ENCODE data around the gene NLRX1. TPM values are rescaled to one million over a fixed set of nuclear protein-coding genes. Genes with fewer than 3 reads are reported as not detected.
A peak's percentile ranks its signal among the peaks of the same experiment; 100 is the strongest.
"Not testable (repeated sequence)": the region's sequence is repeated elsewhere in the genome, so short reads cannot be mapped to it uniquely, and the experiment has no call there.

Gene NLRX1
- total RNA-seq, 1 experiment from 2014 or later, result 4.3 TPM

DNA sequence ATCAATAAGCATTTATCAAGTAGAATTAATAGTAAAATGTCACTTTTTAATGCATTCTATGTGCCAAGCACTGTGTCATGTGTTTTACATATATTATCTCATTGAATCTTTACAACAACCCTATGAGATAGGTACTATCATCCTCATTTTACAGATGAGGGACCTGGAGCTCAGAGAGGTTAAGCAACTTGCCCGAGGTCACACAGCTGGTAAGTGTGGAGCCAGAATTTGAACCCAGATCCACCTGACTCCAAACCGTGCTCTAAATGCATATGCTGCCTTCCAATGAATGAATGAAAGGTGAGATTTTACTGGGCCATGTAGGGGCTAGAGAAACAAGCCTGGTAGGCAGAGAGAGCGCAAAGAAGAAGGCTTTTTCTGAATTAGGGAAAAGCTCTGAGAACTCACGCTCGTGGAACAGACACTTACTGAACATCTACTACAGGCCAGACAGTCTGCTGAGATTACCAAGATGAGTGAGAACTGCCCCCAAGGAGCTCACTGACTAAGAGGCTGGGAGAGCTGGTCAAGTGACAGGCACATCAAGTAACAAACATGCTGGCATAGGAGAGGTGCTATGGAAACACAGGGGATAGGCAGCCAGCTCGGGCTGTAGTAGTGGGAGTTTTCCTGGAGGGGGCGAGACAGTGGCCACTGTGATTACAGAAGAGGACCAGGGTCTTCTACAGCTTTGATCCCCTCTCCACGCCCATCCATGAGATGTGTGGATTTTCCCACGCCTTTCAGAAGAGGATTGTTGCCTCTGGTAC, 15.3 kb upstream of the NLRX1 start:
- no peak for DNase-seq (ENCODE audit: low read depth)

DNA sequence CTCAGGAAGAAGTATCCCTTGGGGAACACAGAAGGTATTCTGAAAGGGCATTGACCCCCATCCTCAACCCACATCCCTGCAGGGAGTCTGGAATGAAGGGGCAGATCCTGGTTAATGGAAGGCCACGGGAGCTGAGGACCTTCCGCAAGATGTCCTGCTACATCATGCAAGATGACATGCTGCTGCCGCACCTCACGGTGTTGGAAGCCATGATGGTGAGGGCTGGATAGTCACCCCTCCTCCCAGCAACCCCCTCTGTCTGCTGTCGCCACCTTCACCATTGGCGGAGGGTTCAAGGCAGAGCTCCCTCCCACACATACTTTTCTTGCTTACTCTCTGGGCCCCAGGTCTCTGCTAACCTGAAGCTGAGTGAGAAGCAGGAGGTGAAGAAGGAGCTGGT, 14.3 kb upstream of the NLRX1 start:
- no peak for DNase-seq (ENCODE audit: low read depth)

DNA sequence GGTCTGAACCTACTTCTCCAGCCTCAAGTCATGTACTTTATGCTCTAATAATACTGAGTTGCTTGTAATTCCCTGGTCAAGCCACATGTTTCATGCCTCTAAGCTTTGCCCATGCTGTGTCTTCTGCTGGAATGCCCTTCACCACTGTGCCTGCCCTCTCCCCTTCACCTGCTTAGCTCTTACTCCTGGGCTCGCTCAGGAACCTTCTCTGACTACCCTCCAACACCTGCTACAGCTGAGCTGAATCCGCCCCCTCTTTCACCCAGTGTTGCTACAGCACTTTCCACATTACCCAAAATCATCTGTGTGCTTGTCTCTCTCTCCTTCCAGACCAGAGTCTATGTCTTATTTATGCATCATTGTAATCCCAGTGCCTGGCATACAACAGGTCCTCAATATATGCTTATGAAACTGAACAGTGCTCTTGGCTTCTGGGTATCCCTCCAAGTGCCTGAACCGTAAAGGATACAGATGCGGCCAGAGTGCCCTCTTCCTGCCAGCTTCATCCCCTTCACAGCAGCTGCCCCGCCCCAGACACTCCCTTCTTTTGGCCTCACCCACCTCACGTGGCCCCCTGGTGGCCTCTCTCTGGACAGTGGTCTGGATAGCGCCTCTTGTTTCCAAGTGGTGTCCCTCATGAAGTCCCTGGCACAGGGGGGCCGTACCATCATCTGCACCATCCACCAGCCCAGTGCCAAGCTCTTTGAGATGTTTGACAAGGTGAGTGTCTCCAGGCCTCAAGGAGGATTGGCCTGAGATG, 12.6 kb upstream of the NLRX1 start:
- peak; percentile 19 for DNase-seq (ENCODE audit: low read depth)

DNA sequence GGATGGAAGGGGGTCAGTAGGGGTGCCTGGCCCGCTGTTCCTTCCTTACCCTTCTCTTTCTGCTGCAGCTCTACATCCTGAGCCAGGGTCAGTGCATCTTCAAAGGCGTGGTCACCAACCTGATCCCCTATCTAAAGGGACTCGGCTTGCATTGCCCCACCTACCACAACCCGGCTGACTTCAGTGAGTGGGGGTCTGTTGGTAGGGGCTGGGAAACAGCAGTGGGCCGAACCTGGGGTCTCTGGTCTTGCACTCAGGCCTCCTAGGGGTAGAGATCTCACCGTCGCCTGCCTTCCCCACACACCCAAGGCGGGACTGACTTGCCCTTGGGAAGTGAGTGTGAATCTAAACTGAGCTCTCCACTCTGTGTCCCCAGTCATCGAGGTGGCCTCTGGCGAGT, 12.0 kb upstream of the NLRX1 start:
- no peak for DNase-seq (ENCODE audit: low read depth)

DNA sequence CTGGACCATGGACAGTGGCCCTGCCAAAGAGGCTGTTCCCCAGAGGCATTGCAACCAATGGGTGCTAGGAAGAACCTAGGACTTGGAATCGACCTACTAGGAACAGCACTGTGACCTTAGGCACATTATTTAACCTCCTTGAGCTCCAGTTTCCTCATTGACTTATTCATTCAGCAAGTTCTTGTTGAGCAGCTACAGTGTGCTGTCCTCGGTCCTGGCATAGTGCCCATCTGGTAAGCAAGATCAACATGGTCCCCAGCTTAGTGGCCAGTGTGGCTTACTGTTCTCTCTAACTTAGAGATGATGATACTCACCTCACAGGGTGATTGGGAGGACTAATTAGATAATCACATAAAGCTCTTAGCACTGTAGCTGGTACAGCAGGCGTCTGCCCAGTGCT, 11.5 kb upstream of the NLRX1 start:
- DNase-seq (ENCODE audit: low read depth), result no peak

DNA sequence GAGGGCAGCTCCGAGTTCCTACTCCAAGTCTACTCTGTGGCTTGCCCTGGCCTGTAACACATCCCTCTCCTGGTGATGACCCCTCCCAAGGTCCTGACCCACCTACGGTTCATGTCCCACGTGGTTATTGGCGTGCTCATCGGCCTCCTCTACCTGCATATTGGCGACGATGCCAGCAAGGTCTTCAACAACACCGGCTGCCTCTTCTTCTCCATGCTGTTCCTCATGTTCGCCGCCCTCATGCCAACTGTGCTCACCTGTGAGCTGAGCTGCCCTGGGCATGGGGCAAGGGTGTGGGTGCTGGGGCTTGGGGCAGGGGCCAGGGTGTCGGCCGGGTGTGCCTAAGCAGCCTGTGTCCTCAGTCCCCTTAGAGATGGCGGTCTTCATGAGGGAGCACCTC, 10.1 kb upstream of the NLRX1 start:
- DNase-seq (ENCODE audit: low read depth), result no peak

DNA sequence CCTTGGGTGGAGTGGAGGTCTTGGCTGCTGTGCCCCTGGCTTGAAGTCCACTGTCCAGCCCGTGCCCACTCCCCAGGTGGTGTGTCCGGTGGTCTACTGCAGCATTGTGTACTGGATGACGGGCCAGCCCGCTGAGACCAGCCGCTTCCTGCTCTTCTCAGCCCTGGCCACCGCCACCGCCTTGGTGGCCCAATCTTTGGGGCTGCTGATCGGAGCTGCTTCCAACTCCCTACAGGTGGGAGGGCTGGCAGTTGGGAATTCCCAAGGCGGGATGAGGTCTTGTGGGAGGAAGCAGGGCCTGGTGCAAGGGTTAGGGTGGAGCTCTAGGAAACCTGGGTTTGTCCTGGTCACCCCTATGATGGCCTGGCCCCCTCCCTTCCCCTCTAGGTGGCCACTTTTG, 8.4 kb upstream of the NLRX1 start:
- no peak for DNase-seq (ENCODE audit: low read depth)

DNA sequence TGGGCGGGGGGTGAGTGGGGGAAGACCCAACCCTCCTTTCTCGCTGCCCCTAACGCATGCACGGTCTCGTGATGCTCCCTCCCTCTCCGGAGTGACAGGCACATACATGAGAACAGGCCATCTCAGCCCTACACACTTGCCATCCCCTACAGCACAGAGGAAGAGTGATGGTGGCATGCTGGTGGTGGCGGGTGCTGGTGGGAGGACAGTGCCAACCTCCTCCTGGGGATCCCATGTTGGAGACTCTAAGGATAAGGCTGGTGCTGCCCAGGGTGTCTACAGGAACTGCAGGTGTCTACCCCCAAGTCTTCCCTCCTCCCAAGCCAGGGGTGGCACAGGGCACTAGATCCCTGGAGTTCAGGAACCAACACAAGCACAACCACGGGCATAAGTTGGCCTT, 6.7 kb upstream of the NLRX1 start:
- DNase-seq (ENCODE audit: low read depth), result no peak

DNA sequence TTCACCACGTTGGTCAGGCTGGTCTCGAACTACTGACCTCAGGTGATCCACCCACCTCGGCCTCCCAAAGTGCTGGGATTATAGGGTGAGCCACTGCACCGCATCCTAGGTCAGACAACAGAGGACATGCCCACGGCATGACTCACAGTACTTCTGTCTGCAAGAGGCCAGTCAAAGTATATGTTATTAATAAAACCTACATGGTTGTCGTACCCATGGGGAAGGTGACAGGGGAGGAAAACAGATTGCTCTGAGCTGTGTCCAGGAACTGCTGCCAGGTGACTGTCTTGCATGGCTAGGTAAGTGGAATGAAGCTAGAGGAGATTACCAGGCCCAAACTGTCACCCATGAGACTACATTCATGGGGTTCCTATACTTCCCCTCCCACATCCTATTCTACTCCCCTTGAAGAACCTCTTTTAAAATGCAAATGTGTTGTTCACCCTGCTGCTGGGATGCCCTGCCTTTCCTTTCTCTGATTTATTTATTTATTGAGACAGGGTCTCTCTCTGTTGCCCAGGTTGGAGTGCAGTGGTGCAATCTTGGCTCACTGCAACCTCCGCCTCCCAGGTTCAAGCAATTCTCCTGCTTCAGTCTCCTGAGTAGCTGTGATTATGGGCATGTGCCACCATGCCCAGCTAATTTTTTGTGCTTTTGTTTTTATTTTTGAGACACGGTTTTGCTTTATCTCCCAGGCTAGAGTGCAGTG, 2.0 kb upstream of the NLRX1 start:
- peak; percentile 72 for DNase-seq (ENCODE audit: low read depth)

DNA sequence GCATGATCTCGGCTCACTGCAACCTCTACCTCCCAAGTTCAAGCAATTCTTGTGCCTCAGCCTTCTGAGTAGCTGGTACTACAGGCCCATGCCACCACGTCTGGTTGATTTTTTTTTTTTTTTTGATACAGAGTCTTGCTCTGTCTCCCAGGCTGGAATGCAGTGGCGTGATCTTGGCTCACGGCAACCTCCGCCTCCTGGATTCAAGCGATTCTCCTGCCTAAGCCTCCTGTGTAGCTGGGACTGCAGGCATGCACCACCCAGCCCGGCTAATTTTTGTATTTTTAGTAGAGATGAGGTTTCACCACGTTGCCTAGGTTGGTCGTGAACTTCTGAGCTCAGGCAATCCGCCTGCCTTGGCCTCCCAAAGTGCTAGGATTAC, 1.5 kb upstream of the NLRX1 start:
- DNase-seq (ENCODE audit: low read depth), result not testable (repeated sequence)

DNA sequence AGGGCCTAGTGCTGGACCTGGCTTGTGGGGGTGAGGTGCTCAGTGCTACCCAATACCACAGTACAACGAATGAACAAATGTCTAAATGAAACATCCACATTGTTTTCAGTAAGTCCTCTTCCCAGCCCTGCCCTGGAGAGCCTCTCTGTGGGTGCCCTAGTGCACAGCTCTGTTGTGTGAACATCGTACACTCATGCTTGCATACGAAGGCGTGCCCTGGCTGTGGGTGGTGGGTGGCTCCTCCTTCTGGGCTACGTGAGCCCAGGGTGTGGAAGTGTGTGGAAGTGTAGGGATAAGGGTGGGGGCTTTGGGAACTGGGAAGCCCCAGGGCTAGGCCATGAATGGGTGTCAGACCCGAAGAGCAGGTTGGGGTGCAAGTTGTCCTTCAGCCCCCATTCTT, 592 bp upstream of the NLRX1 start:
- DNase-seq (ENCODE audit: low read depth), result peak; percentile 23

DNA sequence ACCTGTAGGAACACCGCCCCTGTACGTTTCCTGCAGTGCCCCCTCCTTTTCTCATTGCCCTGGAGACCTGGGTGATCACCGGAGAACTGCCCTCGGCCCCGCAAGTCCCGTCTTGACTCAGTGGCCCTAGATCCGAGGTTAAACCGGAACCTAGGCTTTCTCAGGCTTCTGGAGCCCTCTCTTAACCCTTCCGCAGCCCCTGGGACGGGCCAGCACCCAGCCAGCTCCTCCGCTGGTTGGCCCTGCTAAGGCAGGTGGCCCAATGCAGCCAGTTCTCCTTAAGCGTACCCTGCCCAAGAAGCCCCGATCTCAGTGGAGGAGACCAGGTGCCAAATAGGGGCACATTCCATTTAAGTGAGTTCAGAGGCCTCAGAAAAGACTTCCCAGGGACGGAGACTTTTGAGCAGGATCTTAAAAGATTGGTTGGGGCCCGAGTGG, 776 bp downstream of the NLRX1 start:
- peak; percentile 51 for DNase-seq (ENCODE audit: low read depth)

DNA sequence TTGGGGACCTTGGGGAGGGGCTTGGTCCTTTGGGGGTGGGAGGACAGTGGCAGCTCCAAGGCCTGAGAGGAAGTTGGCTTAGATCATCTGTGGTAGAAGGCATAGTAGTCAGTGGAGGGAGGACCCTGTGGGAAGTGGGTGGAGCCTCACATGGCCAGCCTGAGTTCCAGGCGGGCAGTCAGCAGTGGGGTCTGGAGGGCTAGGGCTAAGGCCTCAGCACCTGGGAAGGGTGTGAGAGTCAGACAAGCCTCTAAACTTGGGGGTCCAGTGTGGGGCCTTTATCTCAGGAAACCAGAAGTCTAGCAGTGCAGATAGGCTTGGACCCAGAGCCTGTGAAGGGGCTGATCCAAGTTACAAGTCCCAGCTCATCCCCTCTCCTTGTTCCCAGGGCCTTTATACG, 4.0 kb downstream of the NLRX1 start:
- DNase-seq (ENCODE audit: low read depth), result no peak

DNA sequence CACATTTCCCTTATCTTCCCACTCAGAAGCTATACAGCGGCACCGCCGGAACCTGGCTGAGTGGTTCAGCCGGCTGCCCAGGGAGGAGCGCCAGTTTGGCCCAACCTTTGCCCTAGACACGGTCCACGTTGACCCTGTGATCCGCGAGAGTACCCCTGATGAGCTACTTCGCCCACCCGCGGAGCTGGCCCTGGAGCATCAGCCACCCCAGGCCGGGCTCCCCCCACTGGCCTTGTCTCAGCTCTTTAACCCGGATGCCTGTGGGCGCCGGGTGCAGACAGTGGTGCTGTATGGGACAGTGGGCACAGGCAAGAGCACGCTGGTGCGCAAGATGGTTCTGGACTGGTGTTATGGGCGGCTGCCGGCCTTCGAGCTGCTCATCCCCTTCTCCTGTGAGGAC, 4.9 kb downstream of the NLRX1 start:
- no peak for DNase-seq (ENCODE audit: low read depth)

DNA sequence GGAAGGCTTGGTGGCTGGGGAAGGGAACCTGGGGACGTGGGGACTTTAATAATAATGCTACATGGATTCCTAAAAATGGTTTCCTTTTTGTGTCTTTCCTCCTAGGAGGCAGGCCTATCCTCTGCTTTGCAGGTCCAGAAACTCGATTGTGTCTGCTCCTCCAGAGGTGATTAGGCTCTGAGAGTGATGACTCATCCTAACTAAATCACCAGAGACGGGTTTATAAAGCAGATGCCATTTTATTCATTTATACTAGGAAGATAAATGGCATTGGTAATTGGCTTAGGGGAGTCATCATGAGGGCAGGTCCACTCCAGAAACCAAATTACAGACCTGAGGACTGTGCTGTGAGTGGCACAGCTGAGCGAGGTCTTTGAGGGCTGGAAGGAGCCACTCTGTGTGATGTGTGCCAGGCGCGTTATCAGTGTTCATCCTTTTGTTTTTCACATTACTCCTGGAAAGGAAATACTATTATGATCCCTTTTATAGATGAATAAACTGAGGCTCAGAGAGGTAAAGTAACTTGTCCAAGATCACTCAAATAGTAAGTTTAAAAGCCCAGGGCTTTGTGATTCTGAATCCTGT, 7.1 kb downstream of the NLRX1 start:
- peak; percentile 37 for DNase-seq (ENCODE audit: low read depth)

DNA sequence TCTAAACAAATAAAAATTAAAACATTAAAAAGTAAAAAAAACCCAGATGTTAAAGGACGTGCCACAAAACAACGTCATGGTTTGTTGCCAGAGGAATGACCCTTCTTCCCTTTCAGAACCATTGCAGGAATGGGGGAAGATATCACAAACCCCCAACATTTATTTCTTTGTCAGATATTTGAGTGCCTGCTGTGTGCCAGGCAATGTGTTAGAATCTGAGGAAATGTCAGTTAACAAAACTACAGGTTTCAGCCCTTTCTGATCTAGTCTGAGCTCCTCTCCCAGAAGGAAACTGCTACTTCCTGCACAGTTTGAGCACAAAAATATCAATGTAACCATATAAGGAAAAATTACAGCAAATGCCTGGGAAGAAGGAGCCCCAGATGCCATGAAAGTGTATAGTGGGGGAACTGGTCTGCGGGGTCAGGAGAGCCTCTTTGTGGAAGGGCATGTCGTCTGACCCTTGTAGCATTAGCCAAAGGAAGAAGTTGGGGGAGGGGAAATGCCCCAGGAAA, 9.7 kb downstream of the NLRX1 start:
- no peak for DNase-seq (ENCODE audit: low read depth)

DNA sequence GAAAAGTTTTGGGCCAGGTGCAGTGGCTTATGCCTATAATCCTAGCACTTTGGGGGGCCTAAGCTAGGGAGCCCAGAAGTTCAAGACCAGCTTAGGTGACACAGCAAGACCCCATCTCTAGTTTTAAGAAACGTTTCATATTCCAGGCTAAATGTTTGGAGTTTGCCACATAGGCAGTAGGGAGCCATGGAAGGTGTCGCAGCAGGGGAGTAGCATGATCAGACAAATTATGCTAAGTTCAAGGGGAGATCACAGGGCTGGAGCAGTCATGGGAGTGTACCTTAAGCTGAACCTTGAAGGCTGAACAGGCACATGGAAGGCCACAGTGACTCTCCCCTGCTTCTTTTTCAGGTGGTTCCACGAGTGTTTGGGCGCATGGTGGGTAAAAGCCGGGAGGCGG, 10.8 kb downstream of the NLRX1 start:
- DNase-seq (ENCODE audit: low read depth), result no peak

DNA sequence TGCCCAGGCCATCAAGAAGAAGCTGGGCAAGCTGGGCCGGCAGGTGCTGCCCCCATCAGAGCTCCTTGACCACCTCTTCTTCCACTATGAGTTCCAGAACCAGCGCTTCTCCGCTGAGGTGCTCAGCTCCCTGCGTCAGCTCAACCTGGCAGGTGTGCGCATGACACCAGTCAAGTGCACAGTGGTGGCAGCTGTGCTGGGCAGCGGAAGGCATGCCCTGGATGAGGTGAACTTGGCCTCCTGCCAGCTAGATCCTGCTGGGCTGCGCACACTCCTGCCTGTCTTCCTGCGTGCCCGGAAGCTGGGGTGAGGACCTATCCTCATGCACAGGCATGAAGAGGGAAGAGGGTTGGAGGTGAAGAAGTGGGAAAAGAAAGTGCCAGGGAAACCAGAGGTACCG, 11.5 kb downstream of the NLRX1 start:
- DNase-seq (ENCODE audit: low read depth), result no peak

DNA sequence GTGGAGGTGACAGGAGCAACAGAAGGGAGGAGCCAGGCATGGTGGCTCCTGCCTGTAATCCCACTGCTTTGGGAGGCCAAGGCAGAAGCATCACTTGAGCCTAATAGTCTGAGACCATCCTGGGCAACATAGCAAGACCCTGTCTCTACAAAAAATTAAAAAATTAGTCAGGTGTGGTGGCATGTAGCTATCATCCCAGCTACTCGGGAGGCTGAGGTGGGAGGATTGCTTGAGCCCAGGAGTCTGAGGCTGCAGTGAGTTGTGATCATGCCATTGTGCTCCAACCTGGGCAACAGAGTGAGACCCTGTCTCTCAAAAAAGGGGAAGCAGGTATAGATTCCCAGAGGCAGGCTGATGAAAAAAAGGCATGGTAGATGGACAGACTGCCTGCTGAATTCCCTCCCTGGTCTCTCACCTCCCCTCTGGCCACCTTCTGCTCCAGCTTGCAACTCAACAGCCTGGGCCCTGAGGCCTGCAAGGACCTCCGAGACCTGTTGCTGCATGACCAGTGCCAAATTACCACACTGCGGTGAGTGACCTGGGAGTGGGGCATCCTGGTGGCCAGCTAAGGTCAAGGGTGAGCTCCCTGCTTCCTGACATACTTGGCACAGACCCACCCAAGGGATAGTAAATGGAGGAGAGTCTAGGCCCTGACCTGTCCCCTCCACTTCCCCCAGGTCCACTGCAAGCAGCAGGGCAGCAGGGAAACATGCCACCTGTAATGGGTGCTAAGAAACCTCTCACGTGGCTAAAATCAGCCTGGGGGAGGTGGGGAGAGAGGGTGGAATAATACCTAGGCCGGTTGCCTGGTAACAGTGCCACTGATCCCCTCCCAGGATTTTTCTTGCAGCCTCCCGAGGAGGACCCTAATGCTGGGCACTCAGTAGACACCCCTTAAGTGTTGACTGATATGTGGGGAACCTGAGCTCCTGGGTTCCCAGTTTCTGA, 12.5 kb downstream of the NLRX1 start:
- DNase-seq (ENCODE audit: low read depth), result no peak

DNA sequence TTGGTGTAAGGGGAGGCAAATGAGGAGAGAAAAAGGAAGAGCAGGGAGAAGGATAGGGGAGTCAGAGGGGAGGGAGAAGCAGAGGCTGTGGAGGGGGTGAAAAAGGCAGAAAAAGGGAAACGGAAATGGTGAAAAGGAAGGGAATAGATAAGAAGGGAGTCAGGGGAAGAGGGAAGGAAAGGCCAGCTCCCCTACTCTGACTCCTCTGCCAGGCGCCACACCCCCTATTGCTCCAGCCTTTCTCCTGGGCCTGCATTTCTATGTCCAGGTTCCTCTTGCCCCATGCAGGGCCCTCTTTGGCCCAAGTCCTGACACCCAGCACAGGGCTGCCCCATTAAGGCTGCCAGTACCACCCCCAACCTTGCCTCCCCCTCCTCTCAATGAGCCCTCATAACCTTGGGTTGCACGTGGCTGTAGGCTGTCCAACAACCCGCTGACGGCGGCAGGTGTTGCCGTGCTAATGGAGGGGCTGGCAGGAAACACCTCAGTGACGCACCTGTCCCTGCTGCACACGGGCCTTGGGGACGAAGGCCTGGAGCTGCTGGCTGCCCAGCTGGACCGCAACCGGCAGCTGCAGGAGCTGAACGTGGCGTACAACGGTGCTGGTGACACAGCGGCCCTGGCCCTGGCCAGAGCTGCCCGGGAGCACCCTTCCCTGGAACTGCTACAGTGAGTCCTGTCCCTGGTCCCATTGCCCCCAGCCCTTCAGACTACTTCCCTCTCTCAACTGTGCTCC, 13.3 kb downstream of the NLRX1 start:
- DNase-seq (ENCODE audit: low read depth), result no peak
